Measurements from ENCODE around the gene WDR27. TPM values are rescaled to one million over a fixed set of nuclear protein-coding genes. Genes with fewer than 3 reads are reported as not detected.
"Not testable (repeated sequence)": the region's sequence is repeated elsewhere in the genome, so short reads cannot be mapped to it uniquely, and the experiment has no call there.

Gene WDR27
- total RNA-seq, 2 donors from 2014 or later = 19.6 to 59.1 TPM

DNA sequence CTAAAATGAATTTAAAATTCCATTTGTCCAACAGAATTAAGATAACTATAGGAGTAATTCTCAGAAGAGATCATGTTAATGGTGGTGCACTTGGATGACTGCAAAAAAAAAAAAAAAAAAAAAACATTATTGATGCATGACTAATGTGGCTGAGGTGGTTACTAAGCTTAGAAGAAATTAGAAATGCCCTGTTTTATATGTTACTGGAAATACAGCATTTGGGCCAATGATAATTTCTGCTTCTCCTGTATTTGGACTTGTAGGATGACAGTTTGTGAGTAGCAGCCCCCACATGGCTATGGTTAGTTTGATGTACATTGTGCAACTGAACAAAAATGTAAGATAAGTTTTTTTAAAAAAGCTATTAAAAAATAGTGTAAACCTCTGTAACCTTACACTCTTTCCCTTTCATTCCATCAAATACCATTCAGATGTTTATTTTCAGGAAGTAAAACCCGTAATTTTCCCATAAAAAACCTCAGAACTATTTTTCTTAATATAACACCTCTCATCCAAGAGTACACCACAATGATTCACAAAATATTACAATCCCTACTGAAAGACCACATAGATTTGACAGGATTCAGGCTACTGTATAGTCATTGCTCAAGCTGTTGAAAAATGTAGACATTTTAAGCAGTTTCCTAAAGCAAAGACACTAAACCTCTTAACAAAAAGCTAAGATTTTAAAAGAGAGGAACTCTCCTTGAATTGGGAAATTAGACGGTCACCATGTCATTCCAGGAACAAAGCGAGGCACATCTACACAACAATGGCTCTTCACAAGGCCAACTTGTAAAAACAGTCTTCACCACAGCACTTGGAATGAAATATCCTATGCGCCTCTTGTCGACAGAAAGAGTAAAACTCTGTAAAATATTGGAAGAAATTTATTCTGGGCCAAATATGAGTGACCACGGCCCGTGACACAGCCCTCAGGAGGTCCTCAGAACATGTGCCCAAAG lies 83.0 kb downstream of the WDR27 start:
- H3K27ac Mint-ChIP-seq = no peak overlapping the region
- no peaks in the 10 kb centered on the region for H3K9me3 Mint-ChIP-seq
- no peaks in the 10 kb centered on the region for H3K27me3 Mint-ChIP-seq
- H3K36me3 Mint-ChIP-seq = no peaks in the 10 kb centered on the region
- H3K4me1 Mint-ChIP-seq (ENCODE audit: low read depth in 2 of 2) = no peaks in the 10 kb centered on the region
- ATAC-seq (no peak), DNase-seq (ENCODE audit: low spot score) (no peak)
- H3K4me3 Mint-ChIP-seq = no peak overlapping the region

DNA sequence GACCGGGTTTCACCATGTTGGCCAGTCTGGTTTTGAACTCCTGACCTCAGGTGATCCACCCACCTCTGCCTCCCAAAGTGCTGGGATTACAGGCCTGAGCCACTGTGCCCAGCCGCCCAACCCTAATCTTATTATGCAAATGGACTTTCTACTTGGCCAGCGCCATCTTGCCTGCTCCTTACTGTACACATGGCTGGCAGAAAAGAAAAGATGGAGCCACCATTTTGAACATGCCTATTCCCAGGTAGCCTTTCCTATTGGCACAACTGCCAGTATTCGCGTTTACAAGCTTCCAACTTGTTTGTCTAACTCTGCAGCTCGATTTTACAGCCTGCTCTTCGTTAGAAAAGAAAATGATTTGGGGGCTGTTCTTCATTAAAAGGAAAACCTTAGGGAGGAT lies 84.3 kb downstream of the WDR27 start:
- H3K36me3 Mint-ChIP-seq = no peaks in the 10 kb centered on the region

DNA sequence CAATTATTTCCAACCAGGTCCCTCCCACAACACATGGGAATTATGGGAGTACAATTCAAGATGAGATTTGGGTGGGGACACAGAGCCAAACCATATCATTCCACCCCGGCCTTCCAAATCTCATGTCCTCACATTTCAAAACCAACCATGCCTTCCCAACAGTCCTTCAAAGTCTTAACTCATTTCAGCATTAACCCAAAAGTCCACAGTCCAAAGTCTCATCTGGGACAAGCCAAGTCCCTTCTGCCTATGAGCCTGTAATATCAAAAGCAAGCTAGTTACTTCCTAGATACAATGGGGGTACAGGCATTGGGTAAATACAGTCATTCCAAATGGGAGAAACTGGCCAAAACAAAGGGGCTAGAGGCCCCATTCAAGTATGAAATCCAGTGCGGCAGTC lies 93.2 kb downstream of the WDR27 start:
- H3K36me3 Mint-ChIP-seq; ATAC-seq; H3K27ac Mint-ChIP-seq; H3K4me3 Mint-ChIP-seq; H3K4me1 Mint-ChIP-seq (ENCODE audit: low read depth in 2 of 2); H3K27me3 Mint-ChIP-seq; DNase-seq (ENCODE audit: low spot score); H3K9me3 Mint-ChIP-seq: not testable (repeated sequence)

More for the DNA sequence above, 84.3 kb downstream of the WDR27 start:
- no peak overlapping the region for H3K27ac Mint-ChIP-seq
- H3K9me3 Mint-ChIP-seq = no peaks in the 10 kb centered on the region
- H3K27me3 Mint-ChIP-seq = no peaks in the 10 kb centered on the region
- no peak for ATAC-seq
- DNase-seq (ENCODE audit: low spot score) = no peak
- H3K4me1 Mint-ChIP-seq (ENCODE audit: low read depth in 2 of 2) = no peaks in the 10 kb centered on the region
- H3K4me3 Mint-ChIP-seq = no peak overlapping the region

DNA sequence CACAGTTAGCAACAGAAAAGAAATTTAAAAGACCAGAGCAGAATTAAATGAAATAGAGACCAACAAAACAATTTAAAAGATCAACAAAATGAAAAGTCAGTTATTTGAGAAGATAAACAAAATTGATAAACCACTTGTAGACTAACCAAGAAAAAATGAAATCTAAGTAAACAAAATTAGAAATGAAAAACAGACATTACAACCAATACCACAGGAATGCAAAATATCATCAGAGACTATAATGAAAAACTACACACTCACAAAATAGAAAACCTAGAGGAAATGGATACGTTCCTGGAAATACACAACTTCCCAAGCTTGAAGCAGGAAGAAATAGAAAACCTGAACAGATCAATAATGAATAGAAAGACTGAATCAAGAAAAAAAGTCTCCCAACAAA lies 97.8 kb downstream of the WDR27 start:
- Mint-ChIP-seq H3K36me3 (peaks cover 16% of the 10 kb centered on the region), H3K9me3 (no peaks in the 10 kb centered on the region), H3K4me3 (no peak overlapping the region), H3K27me3 (no peaks in the 10 kb centered on the region), H3K4me1 (ENCODE audit: low read depth in 2 of 2) (no peaks in the 10 kb centered on the region), H3K27ac (no peak overlapping the region)
- no peak for ATAC-seq
- no peak for DNase-seq (ENCODE audit: low spot score)

DNA sequence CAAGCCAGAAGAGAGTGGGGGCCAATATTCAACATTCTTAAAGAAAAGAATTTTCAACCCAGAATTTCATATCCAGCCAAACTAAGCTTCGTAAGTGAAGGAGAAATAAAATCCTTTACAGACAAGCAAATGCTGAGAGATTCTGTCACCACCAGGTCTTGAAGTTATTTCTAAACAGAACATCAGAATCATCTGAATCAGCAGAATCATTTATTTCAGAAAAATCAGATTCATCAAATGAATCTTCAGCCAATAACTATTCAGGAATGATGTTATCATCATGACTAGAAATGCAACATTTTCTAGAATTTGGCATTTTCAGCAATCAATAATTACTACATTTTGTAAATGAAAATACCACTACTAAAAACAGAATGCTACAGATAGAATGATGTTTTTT lies 100.7 kb downstream of the WDR27 start:
- peaks cover 23% of the 10 kb centered on the region for H3K36me3 Mint-ChIP-seq
- H3K9me3 Mint-ChIP-seq; H3K4me3 Mint-ChIP-seq; DNase-seq (ENCODE audit: low spot score); ATAC-seq; H3K27me3 Mint-ChIP-seq; H3K4me1 Mint-ChIP-seq (ENCODE audit: low read depth in 2 of 2); H3K27ac Mint-ChIP-seq: not testable (repeated sequence)

DNA sequence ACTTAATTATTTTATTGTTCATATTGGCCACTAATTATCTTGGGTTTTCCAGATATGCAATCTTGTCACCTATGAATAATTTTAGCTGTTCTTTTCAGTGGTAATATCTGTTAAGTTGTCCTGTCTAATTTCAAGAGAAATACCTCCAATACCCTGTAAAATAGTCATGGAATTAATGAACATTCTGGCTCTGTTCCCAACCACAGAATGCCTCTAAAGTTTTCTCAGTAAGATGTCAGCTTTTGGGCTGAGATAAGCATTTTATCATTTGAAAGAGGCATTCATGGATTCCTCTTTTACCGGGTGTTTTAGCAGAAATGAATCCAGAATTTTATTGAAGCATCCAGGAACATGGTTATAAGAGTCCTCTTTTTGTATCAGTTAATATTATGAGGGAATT lies 109.3 kb downstream of the WDR27 start:
- no peak for DNase-seq (ENCODE audit: low spot score)
- Mint-ChIP-seq H3K9me3 (no peaks in the 10 kb centered on the region), H3K4me3 (no peak overlapping the region), H3K27ac (no peak overlapping the region), H3K27me3 (no peaks in the 10 kb centered on the region), H3K36me3 (peaks cover 6% of the 10 kb centered on the region), H3K4me1 (ENCODE audit: low read depth in 2 of 2) (peaks cover 15 to 29% of the 10 kb centered on the region in 2 donors)
- ATAC-seq = no peak

DNA sequence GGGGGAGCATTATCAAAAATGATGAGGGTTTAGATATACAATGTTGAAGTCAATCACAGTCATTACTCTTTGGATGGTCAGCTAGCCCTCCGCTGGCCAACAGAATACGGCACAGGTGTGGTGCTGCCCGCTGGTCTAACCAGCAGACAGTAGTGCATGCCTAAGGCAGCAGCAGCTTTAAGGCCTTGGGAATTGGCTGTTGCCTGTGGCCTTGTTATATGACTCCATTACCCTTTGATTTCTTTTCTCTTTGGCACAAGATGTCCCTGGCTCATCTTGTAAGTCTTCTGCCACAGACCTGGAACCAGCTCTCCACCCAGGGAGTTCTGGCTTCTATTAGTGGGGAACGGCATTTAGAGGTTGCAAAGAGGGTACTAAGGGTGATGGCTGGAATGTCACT lies 110.2 kb downstream of the WDR27 start:
- H3K9me3 Mint-ChIP-seq = no peaks in the 10 kb centered on the region

DNA sequence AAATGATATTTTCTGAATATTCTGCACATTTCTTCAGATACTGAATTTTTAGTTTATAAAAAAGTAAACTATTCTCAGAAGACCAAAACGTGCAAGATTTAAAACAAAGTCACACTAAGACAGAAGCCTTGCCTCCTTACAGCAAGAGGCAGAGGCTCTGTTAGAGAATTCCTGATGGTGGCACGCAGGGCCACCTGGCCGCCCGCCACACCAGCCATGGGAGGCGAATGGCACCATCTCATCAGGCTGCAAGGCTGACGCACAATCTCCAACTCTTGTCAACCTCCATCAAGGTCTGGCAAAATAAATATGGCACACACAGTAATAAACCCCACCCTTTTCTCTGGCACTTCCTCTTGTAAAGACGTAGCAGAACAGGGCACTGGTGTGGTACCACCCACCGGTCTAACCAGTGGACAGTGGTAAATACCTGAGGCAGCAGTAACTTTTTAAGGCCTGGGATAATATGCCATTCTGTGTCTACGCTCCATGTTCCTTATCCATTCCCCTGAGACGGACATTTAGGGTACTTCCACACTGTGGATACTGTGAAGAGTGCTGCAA lies 111.4 kb downstream of the WDR27 start:
- Mint-ChIP-seq H3K4me1 (ENCODE audit: low read depth in 2 of 2) (peaks cover 15 to 31% of the 10 kb centered on the region in 2 donors), H3K27ac (peak overlapping the region; percentile 65 to 74), H3K27me3 (no peaks in the 10 kb centered on the region), H3K9me3 (no peaks in the 10 kb centered on the region), H3K36me3 (no peaks in the 10 kb centered on the region), H3K4me3 (peak overlapping the region; percentile 47)
- ATAC-seq = no peak
- no peak for DNase-seq (ENCODE audit: low spot score)

More for the DNA sequence above, 110.2 kb downstream of the WDR27 start:
- H3K4me1 Mint-ChIP-seq (ENCODE audit: low read depth in 2 of 2) = peaks cover 15 to 31% of the 10 kb centered on the region in 2 donors
- ATAC-seq (no peak), DNase-seq (ENCODE audit: low spot score) (no peak)
- no peak overlapping the region for H3K27ac Mint-ChIP-seq
- H3K4me3 Mint-ChIP-seq = no peak overlapping the region
- no peaks in the 10 kb centered on the region for H3K36me3 Mint-ChIP-seq
- H3K27me3 Mint-ChIP-seq = no peaks in the 10 kb centered on the region

DNA sequence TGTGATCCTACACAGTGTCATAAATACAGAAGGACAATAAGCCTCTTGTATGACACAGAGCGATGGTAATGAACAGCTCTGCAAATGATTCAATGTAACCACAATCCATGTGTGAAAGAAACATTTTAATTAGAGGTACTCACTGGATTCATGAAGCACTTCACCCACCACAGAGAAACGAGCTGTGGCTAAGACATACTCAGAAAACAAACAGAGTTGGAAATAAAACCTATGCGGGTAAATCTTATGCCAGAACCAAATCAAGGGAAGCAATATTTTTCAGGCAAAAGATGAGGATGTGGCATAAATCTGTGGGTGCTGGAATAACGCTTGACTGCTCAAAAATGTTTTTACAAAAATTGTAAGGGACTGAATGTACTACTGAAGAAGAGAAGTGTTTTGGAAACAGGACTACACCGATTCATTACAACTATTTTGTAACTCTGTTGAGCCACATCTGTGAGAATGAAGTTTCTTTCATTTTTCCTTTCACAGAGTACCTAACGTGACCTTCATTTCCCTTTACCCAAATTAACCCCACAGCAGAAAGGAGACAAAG lies 112.1 kb downstream of the WDR27 start:
- peak overlapping the region; percentile 65 to 74 for H3K27ac Mint-ChIP-seq
- H3K4me1 Mint-ChIP-seq (ENCODE audit: low read depth in 2 of 2) = peaks cover 15 to 31% of the 10 kb centered on the region in 2 donors
- no peaks in the 10 kb centered on the region for H3K36me3 Mint-ChIP-seq
- DNase-seq (ENCODE audit: low spot score) (no peak), ATAC-seq (peak; percentile 75 to 84)
- H3K9me3 Mint-ChIP-seq = no peaks in the 10 kb centered on the region
- H3K4me3 Mint-ChIP-seq = peak overlapping the region; percentile 47
- no peaks in the 10 kb centered on the region for H3K27me3 Mint-ChIP-seq

DNA sequence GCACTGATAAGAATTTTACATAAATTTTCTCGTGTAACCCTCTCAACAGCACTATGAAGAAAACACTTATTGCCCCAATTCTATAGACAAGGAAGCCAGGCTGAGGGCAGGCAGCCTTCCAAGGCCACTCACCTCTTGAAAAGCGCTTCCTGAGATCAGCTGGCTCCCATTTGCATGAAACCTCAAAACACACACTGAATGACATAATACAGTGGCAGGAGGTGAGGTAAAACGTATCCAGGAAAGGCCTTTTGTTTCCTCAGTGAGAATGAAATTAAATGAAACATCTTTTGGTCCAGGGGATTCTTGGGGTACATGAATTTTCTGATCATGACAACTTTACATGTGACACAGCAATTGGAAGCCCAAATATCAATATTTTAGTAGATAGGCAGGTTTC lies 112.5 kb downstream of the WDR27 start:
- Mint-ChIP-seq H3K36me3 (no peaks in the 10 kb centered on the region), H3K9me3 (no peaks in the 10 kb centered on the region), H3K27me3 (no peaks in the 10 kb centered on the region), H3K4me1 (ENCODE audit: low read depth in 2 of 2) (peaks cover 15 to 33% of the 10 kb centered on the region in 2 donors), H3K4me3 (peak overlapping the region; percentile 47), H3K27ac (peak overlapping the region; percentile 65 to 74)
- DNase-seq (ENCODE audit: low spot score) (no peak), ATAC-seq (peak; percentile 66 to 78)

DNA sequence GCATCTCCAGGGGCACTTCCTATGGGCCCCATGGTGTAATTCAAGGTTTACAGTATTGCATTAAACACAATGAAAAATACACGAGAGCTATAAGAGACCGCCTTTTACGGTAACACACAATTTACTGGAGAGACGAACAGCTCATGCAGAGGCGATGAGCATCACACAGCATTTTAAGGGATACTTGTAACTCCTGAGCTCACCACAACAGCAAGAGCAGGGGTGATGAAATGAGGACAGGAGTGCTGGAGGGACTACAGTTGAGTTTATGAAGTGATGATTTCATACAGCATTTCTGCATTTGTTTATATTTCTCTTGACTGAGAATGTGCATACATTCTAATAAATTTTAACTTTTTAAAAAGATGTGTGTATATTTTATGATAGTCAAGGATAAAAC lies 113.9 kb downstream of the WDR27 start:
- H3K27ac Mint-ChIP-seq = peak overlapping the region in 1 of 2 donors; percentile 8
- ATAC-seq (no peak), DNase-seq (ENCODE audit: low spot score) (no peak)
- no peak overlapping the region for H3K4me3 Mint-ChIP-seq
- H3K9me3 Mint-ChIP-seq = no peaks in the 10 kb centered on the region
- H3K27me3 Mint-ChIP-seq = no peaks in the 10 kb centered on the region
- peaks cover 20 to 45% of the 10 kb centered on the region in 2 donors for H3K4me1 Mint-ChIP-seq (ENCODE audit: low read depth in 2 of 2)
- no peaks in the 10 kb centered on the region for H3K36me3 Mint-ChIP-seq

DNA sequence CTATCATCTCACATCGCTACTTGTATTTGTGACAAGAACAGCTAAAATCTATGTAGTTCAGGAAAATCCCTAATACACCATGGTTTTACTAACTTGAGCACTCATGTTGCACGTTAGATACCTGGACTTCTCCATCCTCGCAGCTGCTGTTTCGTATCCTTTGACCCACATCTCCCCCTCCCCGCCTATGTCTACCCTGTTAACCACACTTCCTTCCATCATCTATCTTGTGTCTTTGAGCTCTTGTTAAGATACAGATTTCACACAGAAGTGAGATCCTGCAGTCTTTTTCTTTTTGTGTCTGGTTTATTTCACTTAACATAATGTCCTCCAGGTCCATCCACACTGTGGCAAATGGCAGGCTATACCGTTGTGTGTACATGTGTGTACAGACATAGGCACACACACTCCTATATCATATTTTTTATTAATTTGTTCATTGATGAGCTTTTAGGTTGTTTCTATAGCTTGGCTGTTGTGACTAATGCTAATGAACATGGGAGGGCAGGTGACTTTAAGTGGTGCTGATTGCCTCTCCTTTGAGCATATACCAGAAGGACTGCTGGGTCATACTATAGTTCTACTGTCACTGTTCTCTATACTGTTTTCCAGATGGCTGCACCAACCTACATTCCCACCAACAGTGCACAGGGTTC lies 117.8 kb downstream of the WDR27 start:
- Mint-ChIP-seq H3K4me1 (ENCODE audit: low read depth in 2 of 2) (peaks cover 7 to 32% of the 10 kb centered on the region in 2 donors), H3K4me3 (peak overlapping the region; percentile 12), H3K27me3 (no peaks in the 10 kb centered on the region), H3K9me3 (no peaks in the 10 kb centered on the region), H3K27ac (peak overlapping the region in 1 of 2 donors; percentile 2), H3K36me3 (no peaks in the 10 kb centered on the region)
- ATAC-seq (peak; percentile 63 to 68), DNase-seq (ENCODE audit: low spot score) (no peak)

DNA sequence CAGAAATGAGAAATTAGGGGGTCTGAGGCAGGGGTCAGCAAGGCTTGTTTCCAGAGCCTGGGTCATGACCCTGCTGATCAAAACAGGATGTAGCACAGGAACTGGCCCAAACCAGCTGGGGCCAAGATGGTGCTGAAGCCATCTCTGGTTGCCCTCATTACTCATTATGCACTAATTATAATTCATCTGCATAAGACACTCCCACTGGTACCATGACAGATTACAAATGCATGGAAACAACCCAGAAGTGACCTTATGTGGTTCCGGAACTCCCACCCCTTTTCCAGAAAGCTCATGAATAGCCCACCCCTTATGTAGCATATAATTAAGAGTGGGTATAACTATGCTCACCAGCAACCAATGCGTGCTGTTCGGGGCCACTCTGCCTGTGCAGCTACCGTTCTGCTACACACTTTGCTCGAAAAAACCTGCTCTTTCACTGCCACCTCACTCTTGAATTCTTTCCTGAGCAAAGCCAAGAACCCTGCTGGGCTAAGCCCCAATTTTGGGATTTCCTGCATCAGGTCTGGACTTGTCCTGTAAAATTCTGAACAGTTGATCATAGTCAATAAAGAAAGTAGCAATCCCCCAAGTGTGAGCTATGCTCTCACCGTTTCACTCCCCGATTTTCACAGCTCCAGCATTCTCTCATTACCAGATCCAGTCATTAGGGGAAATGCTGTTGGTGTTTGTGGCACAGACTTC lies 122.3 kb downstream of the WDR27 start:
- ATAC-seq (no peak), DNase-seq (ENCODE audit: low spot score) (no peak)
- peaks cover 5 to 21% of the 10 kb centered on the region in 2 donors for H3K4me1 Mint-ChIP-seq (ENCODE audit: low read depth in 2 of 2)
- peaks cover 4% of the 10 kb centered on the region for H3K36me3 Mint-ChIP-seq
- H3K27ac Mint-ChIP-seq = no peak overlapping the region
- H3K27me3 Mint-ChIP-seq = peaks cover 0 to 7% of the 10 kb centered on the region in 2 donors
- H3K4me3 Mint-ChIP-seq = no peak overlapping the region
- H3K9me3 Mint-ChIP-seq = no peaks in the 10 kb centered on the region

Data from natural killer cell treated with Interleukin-12 subunit alpha and Interleukin-12 subunit beta and Interleukin-15 and Interleukin-18, amount 100 ng/mL, for 72 hours (primary cell).